HepG2 (cell line): ENCODE results near the gene TPD52L2. TPM values are rescaled to one million over a fixed set of nuclear protein-coding genes. Genes with fewer than 3 reads are reported as not detected.

Experiments used
- BHLHE40 ChIP-seq: IDR thresholded peaks from 2 replicates; pipeline ENCODE4 v1.6.1; 2011; ENCODE audit warnings: low read length, improper control_type of control experiment
- GLI4 ChIP-seq: sonication (generic); formaldehyde crosslinking; IDR thresholded peaks from 2 replicates; pipeline ENCODE4 v1.5.1; 2020; ENCODE audit warnings: missing genetic modification reagents, mild to moderate bottlenecking, moderate library complexity, borderline replicate concordance
- NFE2 ChIP-seq: sonication (generic); formaldehyde crosslinking; IDR thresholded peaks from 2 replicates; pipeline ENCODE4 v1.4.0; 2020; ENCODE audit warnings: missing genetic modification reagents
- PAX8 ChIP-seq: sonication (generic); formaldehyde crosslinking; IDR thresholded peaks from 2 replicates; pipeline ENCODE4 v1.8.0; 2022; ENCODE audit warnings: mild to moderate bottlenecking, missing genetic modification reagents, borderline replicate concordance
- POLR2AphosphoS5 ChIP-seq: IDR thresholded peaks from 2 replicates; pipeline ENCODE4 v1.6.1; 2012; ENCODE audit warnings: low read depth, low read length
- SP140L ChIP-seq: sonication (generic); formaldehyde crosslinking; IDR thresholded peaks from 2 replicates; pipeline ENCODE4 v1.4.0; 2020; ENCODE audit warnings: missing genetic modification reagents, borderline replicate concordance
- SRSF4 ChIP-seq: fragments of 200-400 bp; formaldehyde crosslinking; IDR thresholded peaks from one replicate; pipeline ENCODE4 v1.6.1; 2018; ENCODE audit warnings: mild to moderate bottlenecking, low read depth, low read length, moderate library complexity; ENCODE audit not compliant: poor library complexity, severe bottlenecking
- SSRP1 ChIP-seq: IDR thresholded peaks from 2 replicates; pipeline ENCODE4 v1.6.1; 2016; ENCODE audit warnings: control low read depth
- ZNF282 ChIP-seq: fragments of 450-650 bp; IDR thresholded peaks from 2 replicates; pipeline ENCODE4 v1.6.1; 2018; ENCODE audit not compliant: partially characterized antibody
- ZNF672 ChIP-seq: sonication (generic); formaldehyde crosslinking; IDR thresholded peaks from 2 replicates; pipeline ENCODE4 v1.8.1; 2022; ENCODE audit warnings: missing genetic modification reagents
- polyA plus RNA-seq, 8 experiments: library from polyadenylated mRNA; depleted of rRNA in 3 of 8; stranded (reverse) in 7 of 8; unstranded in 1 of 8; fragments of >200 nt; fragmentation: Illumina TruSeq in 4 of 8; extraction: Trizol in 4 of 8; gene quantifications; 2 replicates each; pipeline versions ENCODE4 v1.2.1 to v1.2.3, GENCODE V29; 2011 to 2016; ENCODE audit warnings: low read depth in 4 of 8, missing spikeins in 1 of 8, mixed read lengths in 1 of 8; ENCODE audit not compliant: insufficient read depth in 1 of 8
- total RNA-seq, 5 experiments: library from RNA; depleted of rRNA; stranded (reverse); fragments of >200 nt; fragmentation: Illumina TruSeq; extraction: Trizol; gene quantifications; 2 replicates each; pipeline ENCODE4 v1.2.3, GENCODE V29; 2016; ENCODE audit warnings: low read depth in 1 of 5
- TF ChIP-seq, protein P1 (sequence below): sonication (generic); formaldehyde crosslinking; IDR thresholded peaks from 2 replicates; pipeline ENCODE4 v1.5.0; 2020; ENCODE audit warnings: mild to moderate bottlenecking, missing genetic modification reagents, moderate library complexity
- TF ChIP-seq, protein P2 (sequence below), 2 experiments: fragments of 450-650 bp in 1 of 2; sonication (generic) in 1 of 2; formaldehyde crosslinking in 1 of 2; IDR thresholded peaks; 2 replicates each; pipeline versions ENCODE4 v1.6.1 to v1.8.0; 2016 to 2022; ENCODE audit warnings: antibody characterized with exemption in 1 of 2, mild to moderate bottlenecking in 1 of 2, missing genetic modification reagents in 1 of 2
- TF ChIP-seq, protein P3 (sequence below): sonication (generic); formaldehyde crosslinking; IDR thresholded peaks from 2 replicates; pipeline ENCODE4 v1.4.0; 2020; ENCODE audit warnings: missing genetic modification reagents
- TF ChIP-seq, protein P4 (sequence below): sonication (generic); formaldehyde crosslinking; IDR thresholded peaks from 2 replicates; pipeline ENCODE4 v1.4.0; 2020; ENCODE audit warnings: missing genetic modification reagents, borderline replicate concordance

Gene TPD52L2
- total and polyA plus RNA-seq, 2 of the 13 experiments (the other 11 are each of a cell fraction or from before 2014, with no cell fraction given) = 156 to 184 TPM

DNA sequence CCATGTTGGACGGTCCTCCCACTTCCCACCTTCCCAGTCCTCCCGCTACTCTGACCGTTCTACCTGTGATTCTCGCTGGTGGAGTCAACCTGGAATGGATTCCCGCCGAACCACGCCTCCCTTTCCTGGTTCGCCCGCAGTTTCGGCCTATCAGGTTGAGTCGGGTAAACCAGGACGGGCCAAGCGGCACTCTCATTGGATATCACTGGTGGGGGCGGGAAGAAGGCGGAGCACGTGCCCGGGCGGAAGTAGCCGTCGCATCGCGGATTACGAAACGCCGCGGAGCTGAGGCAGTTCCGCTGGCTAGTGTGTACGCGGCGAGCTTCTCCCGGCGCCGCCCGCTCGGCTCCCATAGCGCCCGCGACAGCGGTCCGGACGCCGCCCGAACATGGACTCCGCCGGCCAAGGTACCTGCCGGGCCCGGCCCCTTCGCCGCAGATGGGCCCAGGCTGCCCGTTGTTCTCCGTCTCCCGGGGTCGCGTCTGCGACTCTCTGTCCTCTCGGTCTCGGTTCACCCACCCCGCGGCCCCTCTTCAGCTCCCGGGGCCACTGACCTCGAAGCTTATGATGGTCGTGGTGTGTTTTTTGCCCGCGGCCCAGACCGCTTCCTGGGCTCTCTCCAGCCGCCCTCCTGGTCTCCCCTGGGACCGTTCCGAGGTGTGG lies at the start of gene TPD52L2 (continued):
- TF ChIP-seq SP140L (CRISPR knock-in tag) (no peak), SSRP1 (CRISPR knock-in tag) (no peak), ZNF672 (CRISPR knock-in tag) (peak; percentile 78; the same call in 1 of the 2 replicates), GLI4 (CRISPR knock-in tag) (no peak), POLR2AphosphoS5 (peak; percentile 98), ZNF282 (no peak), BHLHE40 (peak; percentile 100), NFE2 (CRISPR knock-in tag) (no peak), PAX8 (CRISPR knock-in tag) (no peak; the same call in 1 of the 2 replicates), SRSF4 (no peak)
- TF ChIP-seq, protein P1, sequence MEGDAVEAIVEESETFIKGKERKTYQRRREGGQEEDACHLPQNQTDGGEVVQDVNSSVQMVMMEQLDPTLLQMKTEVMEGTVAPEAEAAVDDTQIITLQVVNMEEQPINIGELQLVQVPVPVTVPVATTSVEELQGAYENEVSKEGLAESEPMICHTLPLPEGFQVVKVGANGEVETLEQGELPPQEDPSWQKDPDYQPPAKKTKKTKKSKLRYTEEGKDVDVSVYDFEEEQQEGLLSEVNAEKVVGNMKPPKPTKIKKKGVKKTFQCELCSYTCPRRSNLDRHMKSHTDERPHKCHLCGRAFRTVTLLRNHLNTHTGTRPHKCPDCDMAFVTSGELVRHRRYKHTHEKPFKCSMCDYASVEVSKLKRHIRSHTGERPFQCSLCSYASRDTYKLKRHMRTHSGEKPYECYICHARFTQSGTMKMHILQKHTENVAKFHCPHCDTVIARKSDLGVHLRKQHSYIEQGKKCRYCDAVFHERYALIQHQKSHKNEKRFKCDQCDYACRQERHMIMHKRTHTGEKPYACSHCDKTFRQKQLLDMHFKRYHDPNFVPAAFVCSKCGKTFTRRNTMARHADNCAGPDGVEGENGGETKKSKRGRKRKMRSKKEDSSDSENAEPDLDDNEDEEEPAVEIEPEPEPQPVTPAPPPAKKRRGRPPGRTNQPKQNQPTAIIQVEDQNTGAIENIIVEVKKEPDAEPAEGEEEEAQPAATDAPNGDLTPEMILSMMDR (CRISPR knock-in tag) = no peak; the same call in 1 of the 2 replicates
- TF ChIP-seq, protein P2, sequence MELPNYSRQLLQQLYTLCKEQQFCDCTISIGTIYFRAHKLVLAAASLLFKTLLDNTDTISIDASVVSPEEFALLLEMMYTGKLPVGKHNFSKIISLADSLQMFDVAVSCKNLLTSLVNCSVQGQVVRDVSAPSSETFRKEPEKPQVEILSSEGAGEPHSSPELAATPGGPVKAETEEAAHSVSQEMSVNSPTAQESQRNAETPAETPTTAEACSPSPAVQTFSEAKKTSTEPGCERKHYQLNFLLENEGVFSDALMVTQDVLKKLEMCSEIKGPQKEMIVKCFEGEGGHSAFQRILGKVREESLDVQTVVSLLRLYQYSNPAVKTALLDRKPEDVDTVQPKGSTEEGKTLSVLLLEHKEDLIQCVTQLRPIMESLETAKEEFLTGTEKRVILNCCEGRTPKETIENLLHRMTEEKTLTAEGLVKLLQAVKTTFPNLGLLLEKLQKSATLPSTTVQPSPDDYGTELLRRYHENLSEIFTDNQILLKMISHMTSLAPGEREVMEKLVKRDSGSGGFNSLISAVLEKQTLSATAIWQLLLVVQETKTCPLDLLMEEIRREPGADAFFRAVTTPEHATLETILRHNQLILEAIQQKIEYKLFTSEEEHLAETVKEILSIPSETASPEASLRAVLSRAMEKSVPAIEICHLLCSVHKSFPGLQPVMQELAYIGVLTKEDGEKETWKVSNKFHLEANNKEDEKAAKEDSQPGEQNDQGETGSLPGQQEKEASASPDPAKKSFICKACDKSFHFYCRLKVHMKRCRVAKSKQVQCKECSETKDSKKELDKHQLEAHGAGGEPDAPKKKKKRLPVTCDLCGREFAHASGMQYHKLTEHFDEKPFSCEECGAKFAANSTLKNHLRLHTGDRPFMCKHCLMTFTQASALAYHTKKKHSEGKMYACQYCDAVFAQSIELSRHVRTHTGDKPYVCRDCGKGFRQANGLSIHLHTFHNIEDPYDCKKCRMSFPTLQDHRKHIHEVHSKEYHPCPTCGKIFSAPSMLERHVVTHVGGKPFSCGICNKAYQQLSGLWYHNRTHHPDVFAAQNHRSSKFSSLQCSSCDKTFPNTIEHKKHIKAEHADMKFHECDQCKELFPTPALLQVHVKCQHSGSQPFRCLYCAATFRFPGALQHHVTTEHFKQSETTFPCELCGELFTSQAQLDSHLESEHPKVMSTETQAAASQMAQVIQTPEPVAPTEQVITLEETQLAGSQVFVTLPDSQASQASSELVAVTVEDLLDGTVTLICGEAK (IDR thresholded peaks at IDR 0.05) = peak; percentile 72
- TF ChIP-seq, protein P2 (CRISPR knock-in tag; IDR thresholded peaks at IDR 0.05) = peak; percentile 90
- TF ChIP-seq, protein P3, sequence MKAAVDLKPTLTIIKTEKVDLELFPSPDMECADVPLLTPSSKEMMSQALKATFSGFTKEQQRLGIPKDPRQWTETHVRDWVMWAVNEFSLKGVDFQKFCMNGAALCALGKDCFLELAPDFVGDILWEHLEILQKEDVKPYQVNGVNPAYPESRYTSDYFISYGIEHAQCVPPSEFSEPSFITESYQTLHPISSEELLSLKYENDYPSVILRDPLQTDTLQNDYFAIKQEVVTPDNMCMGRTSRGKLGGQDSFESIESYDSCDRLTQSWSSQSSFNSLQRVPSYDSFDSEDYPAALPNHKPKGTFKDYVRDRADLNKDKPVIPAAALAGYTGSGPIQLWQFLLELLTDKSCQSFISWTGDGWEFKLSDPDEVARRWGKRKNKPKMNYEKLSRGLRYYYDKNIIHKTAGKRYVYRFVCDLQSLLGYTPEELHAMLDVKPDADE = peak; percentile 51; the same call in 1 of the 2 replicates
- TF ChIP-seq, protein P4, sequence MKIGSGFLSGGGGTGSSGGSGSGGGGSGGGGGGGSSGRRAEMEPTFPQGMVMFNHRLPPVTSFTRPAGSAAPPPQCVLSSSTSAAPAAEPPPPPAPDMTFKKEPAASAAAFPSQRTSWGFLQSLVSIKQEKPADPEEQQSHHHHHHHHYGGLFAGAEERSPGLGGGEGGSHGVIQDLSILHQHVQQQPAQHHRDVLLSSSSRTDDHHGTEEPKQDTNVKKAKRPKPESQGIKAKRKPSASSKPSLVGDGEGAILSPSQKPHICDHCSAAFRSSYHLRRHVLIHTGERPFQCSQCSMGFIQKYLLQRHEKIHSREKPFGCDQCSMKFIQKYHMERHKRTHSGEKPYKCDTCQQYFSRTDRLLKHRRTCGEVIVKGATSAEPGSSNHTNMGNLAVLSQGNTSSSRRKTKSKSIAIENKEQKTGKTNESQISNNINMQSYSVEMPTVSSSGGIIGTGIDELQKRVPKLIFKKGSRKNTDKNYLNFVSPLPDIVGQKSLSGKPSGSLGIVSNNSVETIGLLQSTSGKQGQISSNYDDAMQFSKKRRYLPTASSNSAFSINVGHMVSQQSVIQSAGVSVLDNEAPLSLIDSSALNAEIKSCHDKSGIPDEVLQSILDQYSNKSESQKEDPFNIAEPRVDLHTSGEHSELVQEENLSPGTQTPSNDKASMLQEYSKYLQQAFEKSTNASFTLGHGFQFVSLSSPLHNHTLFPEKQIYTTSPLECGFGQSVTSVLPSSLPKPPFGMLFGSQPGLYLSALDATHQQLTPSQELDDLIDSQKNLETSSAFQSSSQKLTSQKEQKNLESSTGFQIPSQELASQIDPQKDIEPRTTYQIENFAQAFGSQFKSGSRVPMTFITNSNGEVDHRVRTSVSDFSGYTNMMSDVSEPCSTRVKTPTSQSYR (CRISPR knock-in tag) = peak; percentile 45; the same call in 1 of the 2 replicates
